Loucy (cell line): ENCODE data around the gene ACBD3.

Experiments
- H2AFZ ChIP-seq: fragments of 200-600 bp; sonication (generic); 2 replicates; pipeline ENCODE4 v1.6.0; 2016; ENCODE audit warnings: antibody characterized with exemption, mild to moderate bottlenecking, low read length, moderate library complexity
- H3F3A ChIP-seq: fragments of 200-600 bp; 2 replicates; pipeline ENCODE4 v1.6.0; 2016; ENCODE audit warnings: antibody characterized with exemption, low read depth, mild to moderate bottlenecking
- H3K27me3 ChIP-seq: fragments of 200-600 bp; sonication (generic); 2 replicates; pipeline ENCODE4 v1.6.1; 2014; ENCODE audit warnings: low read length, mild to moderate bottlenecking; ENCODE audit not compliant: insufficient read depth, poor library complexity, severe bottlenecking
- H3K36me3 ChIP-seq: fragments of 200-600 bp; sonication (generic); 2 replicates; pipeline ENCODE4 v1.6.1; 2016; ENCODE audit warnings: low read length; ENCODE audit not compliant: insufficient read depth
- H3K4me1 ChIP-seq: fragments of 200-600 bp; sonication (generic); 2 replicates; pipeline ENCODE4 v1.5.1; 2014; ENCODE audit warnings: low read length, mild to moderate bottlenecking; ENCODE audit not compliant: insufficient read depth, poor library complexity, severe bottlenecking
- H3K4me2 ChIP-seq: fragments of 200-600 bp; sonication (generic); 2 replicates; pipeline ENCODE4 v1.6.0; 2014; ENCODE audit warnings: antibody characterized with exemption, low read length, low read depth, mild to moderate bottlenecking; ENCODE audit not compliant: poor library complexity, severe bottlenecking
- H3K4me3 ChIP-seq: fragments of 200-600 bp; sonication (generic); 2 replicates; pipeline ENCODE4 v1.5.1; 2014; ENCODE audit warnings: low read length, mild to moderate bottlenecking, mixed read lengths; ENCODE audit not compliant: poor library complexity, severe bottlenecking
- H3K79me2 ChIP-seq: fragments of 200-600 bp; sonication (generic); 2 replicates; pipeline ENCODE4 v1.6.1; 2014; ENCODE audit warnings: low read length; ENCODE audit not compliant: insufficient read depth
- H3K9ac ChIP-seq: fragments of 200-600 bp; sonication (generic); 2 replicates; pipeline ENCODE4 v1.6.0; 2014; ENCODE audit warnings: mild to moderate bottlenecking, low read depth, low read length, moderate library complexity; ENCODE audit not compliant: poor library complexity, severe bottlenecking
- H3K9me2 ChIP-seq: fragments of 200-600 bp; sonication (generic); replicated peaks from 2 replicates; pipeline ENCODE4 v1.6.1; 2016; ENCODE audit warnings: low read depth, low read length, mixed read lengths
- H3K9me3 ChIP-seq: fragments of 200-600 bp; sonication (generic); 2 replicates; pipeline ENCODE4 v1.6.1; 2014; ENCODE audit warnings: mild to moderate bottlenecking, antibody characterized with exemption, low read length, low read depth; ENCODE audit not compliant: insufficient read depth
- H4K20me1 ChIP-seq: fragments of 200-600 bp; sonication (generic); 2 replicates; pipeline ENCODE4 v1.6.0; 2014; ENCODE audit warnings: antibody characterized with exemption, low read length, mild to moderate bottlenecking; ENCODE audit not compliant: insufficient read depth, poor library complexity, severe bottlenecking
- EZH2phosphoT487 ChIP-seq: fragments of 200-600 bp; IDR thresholded peaks from 2 replicates; pipeline ENCODE4 v1.6.1; 2018; ENCODE audit warnings: antibody characterized with exemption, mild to moderate bottlenecking, moderate library complexity, borderline replicate concordance
- TF ChIP-seq, protein P1 (sequence below): fragments of 200-600 bp; sonication (generic); conservative IDR thresholded peaks from 2 replicates; pipeline ENCODE4 v1.5.1; 2014; ENCODE audit warnings: mild to moderate bottlenecking, antibody characterized with exemption, low read length

Gene ACBD3

DNA sequence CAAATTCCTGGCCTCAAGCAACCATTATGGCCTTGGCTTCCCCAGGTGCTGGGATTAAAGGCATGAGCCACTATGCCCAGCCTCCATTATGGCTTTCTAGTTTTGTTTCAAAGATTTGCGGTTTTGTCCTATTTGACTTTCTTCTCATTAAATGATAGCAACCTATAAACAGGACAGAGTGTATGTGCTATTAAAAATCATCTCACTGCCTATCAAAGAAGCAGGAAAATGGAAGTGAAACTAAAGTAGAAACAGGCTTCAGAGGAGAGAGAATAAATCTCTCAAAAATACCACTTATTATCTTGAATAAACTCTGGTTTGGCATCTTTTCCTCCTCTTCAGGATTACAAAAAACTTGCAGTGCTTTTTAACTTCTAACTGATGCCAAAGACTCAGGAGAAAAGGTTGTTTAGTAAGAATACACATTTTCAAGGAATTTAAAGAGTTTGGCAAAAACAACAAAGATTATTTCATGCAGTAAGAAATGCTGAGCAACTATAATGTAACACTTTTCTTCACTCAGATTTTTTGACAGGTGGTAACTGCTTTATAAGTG lies 28.7 kb downstream of the ACBD3 start:
- no peak overlapping the region for H3K4me2 ChIP-seq
- no peaks in the 10 kb centered on the region for H3K79me2 ChIP-seq
- H3K36me3 ChIP-seq, result peaks cover 94% of the 10 kb centered on the region
- no peaks in the 10 kb centered on the region for H4K20me1 ChIP-seq
- no peaks in the 10 kb centered on the region for H3K9me3 ChIP-seq
- H3K4me1 ChIP-seq, result no peaks in the 10 kb centered on the region
- H3K9ac ChIP-seq, result no peak overlapping the region
- H3K4me3 ChIP-seq, result no peak overlapping the region
- H2AFZ ChIP-seq, result no peak overlapping the region
- no peaks in the 10 kb centered on the region for H3F3A ChIP-seq
- no peaks in the 10 kb centered on the region for H3K27me3 ChIP-seq
- TF ChIP-seq, protein P1, sequence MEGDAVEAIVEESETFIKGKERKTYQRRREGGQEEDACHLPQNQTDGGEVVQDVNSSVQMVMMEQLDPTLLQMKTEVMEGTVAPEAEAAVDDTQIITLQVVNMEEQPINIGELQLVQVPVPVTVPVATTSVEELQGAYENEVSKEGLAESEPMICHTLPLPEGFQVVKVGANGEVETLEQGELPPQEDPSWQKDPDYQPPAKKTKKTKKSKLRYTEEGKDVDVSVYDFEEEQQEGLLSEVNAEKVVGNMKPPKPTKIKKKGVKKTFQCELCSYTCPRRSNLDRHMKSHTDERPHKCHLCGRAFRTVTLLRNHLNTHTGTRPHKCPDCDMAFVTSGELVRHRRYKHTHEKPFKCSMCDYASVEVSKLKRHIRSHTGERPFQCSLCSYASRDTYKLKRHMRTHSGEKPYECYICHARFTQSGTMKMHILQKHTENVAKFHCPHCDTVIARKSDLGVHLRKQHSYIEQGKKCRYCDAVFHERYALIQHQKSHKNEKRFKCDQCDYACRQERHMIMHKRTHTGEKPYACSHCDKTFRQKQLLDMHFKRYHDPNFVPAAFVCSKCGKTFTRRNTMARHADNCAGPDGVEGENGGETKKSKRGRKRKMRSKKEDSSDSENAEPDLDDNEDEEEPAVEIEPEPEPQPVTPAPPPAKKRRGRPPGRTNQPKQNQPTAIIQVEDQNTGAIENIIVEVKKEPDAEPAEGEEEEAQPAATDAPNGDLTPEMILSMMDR, result no peak
- no peak for TF ChIP-seq EZH2phosphoT487
- H3K9me2 ChIP-seq, result no peaks in the 10 kb centered on the region

DNA sequence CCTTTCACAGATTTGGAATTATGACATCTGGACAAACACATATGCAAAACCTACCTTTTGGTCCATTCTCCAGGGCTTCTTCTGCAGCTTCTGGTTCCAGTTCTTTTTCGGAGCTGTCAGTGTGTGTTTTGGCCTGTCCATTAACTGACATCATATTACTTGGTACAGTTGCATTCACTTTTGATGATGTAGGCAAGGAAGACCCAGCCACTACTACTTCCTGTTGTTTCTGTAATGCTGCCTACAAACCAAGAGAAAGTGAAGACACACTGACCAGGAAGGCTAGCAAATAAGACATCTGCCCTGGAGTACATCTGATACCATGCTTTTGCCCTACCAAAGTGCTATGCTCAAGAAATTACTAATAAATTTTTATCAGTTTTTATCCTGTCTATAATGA lies 31.9 kb downstream of the ACBD3 start:
- no peaks in the 10 kb centered on the region for H3K79me2 ChIP-seq
- no peaks in the 10 kb centered on the region for H3K27me3 ChIP-seq
- H4K20me1 ChIP-seq, result no peaks in the 10 kb centered on the region
- H2AFZ ChIP-seq, result no peak overlapping the region
- H3K4me2 ChIP-seq, result no peak overlapping the region
- no peaks in the 10 kb centered on the region for H3K9me3 ChIP-seq
- H3F3A ChIP-seq, result no peaks in the 10 kb centered on the region
- peaks cover 88% of the 10 kb centered on the region for H3K36me3 ChIP-seq
- H3K4me1 ChIP-seq, result no peaks in the 10 kb centered on the region
- H3K9me2 ChIP-seq, result no peaks in the 10 kb centered on the region
- no peak overlapping the region for H3K4me3 ChIP-seq
- TF ChIP-seq EZH2phosphoT487, result no peak
- TF ChIP-seq, protein P1, result no peak
- no peak overlapping the region for H3K9ac ChIP-seq

DNA sequence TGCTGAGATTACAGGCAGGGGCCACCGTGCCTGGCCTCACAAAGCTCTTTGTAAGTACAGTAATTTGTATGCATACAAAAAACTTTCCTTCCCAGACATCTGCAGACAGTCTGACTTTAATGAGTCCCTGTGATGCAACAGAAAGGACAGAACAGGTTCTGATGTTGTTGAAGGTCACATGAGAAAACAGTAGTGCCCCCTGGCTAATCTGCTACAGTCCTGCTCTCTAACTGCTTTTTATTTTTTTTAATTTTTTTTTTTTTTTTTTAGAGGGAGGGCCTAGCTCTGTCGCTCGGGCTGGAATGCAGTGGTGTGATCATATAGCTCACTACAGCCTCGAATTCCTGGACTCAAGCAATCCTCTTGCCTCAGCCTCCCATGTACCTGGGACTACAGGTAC lies 36.7 kb downstream of the ACBD3 start:
- H3K79me2 ChIP-seq, result no peaks in the 10 kb centered on the region
- no peaks in the 10 kb centered on the region for H3F3A ChIP-seq
- H3K4me3 ChIP-seq, result no peak overlapping the region
- no peaks in the 10 kb centered on the region for H3K4me1 ChIP-seq
- H2AFZ ChIP-seq, result no peak overlapping the region
- no peak overlapping the region for H3K9ac ChIP-seq
- H3K27me3 ChIP-seq, result no peaks in the 10 kb centered on the region
- H3K4me2 ChIP-seq, result no peak overlapping the region
- peaks cover 77% of the 10 kb centered on the region; the same call in 1 of the 2 replicates for H3K36me3 ChIP-seq
- no peaks in the 10 kb centered on the region for H3K9me3 ChIP-seq
- no peaks in the 10 kb centered on the region for H4K20me1 ChIP-seq
- no peaks in the 10 kb centered on the region for H3K9me2 ChIP-seq
- TF ChIP-seq, protein P1, result no peak
- TF ChIP-seq EZH2phosphoT487, result no peak
